ENCODE data around the gene TREML4.

The TREML4 gene

DNA sequence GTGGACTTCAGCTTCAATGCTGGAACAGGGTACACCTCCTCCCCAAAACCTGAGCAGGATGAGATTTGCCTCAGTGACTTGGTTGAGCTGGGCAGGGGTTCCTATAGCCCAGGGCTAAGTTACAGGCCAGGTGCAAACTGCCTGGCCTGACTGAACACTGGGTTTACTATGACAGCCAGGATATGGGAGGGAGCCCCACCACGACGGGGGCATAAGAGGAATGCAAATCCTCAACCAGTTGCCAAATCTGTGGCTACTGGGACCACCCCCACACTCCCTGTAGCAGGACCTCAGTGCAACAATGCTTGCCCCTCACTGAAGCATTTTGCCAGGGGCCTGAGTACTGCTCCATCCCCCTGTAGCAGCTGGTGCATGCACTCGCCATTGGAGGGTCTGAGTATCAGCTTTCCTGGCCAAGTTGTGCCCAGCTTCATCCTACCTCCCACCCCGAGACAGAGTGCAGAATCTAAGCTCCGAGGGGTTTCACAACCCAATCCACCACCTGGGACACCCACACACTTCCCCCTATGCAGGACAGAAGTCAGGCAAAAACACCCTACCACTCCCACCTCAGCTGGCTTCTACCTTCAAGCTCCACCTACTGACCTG is 27.6 kb downstream of the TREML4 start:
- no peak for DNase-seq

DNA sequence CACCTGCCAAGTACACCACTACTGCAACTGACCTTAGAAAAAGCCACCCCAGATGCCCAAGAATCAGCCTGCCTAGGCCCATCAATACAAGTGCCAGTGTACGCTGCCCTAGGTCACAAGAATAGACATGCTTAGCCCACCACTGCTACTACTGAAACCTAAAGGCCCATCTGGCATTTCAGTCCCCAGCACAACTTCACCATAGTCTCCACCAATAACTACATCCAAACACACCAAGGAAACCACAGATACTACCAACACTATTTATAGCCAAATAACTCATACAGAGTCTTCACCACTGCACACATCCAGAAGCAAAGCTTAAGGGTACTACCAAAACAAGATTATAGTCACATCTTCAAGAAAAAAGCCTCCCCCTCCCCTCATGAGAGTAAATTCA is 28.2 kb downstream of the TREML4 start:
- no peak for DNase-seq

DNA sequence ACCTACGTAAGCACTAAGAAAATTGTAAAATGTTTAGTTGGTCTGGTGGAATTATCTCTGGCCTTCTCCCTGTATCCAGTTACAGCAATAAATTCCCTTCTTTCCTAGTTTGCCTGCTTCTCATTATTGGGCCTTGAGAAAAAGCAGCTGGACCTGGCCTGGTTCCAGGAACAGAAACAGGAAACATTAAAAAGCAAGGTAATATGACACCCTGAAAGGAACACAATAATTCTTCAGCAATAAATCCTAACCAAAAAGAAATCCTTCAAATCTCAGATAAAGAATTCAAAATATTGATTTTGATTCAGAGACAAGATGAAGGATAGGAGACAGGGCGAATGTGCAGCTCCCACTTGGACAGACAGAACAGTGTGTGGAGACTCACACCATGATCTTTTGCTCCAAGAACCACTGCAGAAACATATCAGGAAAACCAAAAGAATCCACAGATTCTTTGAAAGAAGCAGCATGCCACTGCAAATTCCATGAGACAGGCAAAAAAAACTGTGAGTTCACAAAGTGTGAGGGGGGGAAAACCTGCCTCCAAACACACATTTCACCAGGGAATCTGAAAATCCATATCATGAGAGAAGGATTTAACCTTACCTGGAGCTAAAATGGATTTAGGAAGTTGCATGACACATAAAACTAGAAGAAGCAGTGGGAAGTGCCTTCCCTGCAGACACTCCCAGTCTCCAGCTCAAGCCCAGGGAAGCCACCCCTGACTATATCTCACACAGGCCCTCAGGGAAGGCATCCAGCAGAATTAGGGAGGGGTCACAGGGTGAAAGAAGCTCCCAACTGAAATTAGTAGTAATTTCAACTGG is 29.4 kb downstream of the TREML4 start:
- DNase-seq, result no peak

DNA sequence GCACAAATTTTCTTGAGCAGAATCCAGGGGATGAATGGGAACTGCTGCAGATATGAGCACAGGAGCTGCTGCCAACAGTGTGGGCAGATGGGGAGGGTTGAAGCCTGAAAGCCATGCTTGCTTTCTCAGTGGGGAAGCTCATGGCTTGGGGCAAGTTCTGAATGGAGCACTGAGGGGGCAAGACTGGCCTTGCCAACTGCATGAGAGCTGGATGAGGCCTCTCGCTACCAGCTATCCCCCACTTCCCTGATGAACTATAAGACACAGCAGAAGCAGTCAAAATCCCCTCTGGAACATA is 30.0 kb downstream of the TREML4 start:
- DNase-seq, result no peak

DNA sequence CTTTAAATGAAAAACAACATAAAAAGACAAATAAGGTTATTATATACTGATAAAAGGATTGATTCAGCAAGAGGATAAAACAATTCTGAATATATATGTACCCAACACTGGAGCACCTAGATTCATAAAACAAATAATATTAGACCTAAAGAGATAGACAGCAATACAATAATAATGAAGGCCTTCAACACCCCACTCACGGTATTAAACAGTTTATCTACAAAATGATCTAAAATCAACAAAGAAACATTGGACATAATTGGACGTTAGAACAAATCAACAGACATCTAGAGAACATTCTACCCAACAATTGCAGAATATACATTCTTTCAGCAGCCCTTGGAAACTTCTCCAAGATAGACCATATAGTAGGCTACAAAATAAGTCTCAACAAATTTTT is 34.3 kb downstream of the TREML4 start:
- DNase-seq, result no peak

DNA sequence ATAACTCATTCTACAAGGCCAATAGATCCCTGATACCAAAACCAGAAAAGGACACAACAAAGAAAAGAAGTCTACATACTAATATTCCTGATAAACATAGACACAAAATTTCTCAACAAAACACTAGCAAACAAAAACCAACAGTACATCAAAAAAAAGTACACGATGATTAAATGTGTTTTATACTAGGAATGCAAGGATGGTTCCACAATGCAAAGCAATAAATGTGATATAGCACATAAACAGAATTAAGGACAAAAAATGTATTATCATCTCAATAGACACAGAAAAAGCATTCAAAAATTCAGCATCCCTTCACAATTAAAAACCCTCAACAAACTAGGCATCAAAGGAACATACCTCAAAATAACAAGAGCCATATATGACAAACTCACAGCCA is 35.1 kb downstream of the TREML4 start:
- DNase-seq, result no peak

DNA sequence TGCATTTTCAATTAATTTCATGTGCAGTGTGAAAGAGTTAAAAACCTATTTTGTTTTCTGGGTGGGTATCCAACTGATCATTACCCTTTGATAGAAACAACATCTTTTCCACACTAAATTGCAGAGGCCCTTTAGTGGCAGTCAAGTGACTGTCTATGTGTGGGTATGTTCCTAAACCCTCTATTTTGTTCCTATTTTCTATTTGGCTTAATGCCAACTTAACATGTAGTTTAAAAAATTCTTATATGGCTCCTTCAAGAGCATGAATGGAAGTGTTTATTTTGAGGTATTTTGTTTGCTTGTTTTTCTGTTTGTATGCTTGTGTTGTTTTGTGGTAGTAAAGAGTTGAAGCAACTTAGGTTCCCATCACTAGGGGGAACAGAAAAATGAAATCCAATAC is 38.4 kb downstream of the TREML4 start:
- DNase-seq, result no peak

DNA sequence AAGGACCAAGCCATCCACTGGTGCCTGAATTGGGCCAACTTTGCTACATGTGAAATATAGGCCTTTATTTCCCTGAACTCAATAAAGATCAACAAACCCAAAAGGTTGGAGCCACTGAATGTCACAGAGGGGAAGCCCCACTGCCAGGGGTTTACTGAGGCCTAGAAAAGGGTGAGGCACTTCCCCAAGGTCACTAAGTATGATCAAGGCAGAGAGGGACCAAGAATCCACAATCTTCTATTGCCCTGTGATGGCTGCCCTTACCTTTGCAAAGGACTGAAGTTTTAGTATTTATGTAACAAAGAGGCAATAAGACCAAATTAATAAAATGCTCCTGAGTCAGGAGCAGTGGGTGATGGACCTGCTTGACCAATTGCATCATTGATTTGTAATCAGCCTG is 40.3 kb downstream of the TREML4 start:
- DNase-seq, result no peak

DNA sequence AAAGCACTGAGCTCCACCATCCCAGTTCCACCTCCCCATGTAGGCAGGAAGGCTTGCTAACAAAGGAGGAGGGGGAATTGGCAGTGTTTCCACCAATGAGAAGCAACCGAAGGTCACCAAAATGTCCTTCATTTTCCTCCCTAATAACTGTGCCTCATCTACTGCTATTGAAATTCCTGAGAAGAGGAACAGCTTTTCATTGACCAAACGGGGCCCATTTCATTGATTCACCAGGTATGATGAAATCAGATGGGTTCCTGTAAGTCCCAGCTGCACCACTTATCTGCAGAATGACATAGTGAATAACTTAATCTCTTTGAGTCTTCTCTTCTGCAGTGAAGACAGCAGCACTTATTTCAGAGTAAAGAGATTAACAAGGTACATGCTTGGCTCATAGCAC is 41.0 kb downstream of the TREML4 start:
- no peak for DNase-seq

DNA sequence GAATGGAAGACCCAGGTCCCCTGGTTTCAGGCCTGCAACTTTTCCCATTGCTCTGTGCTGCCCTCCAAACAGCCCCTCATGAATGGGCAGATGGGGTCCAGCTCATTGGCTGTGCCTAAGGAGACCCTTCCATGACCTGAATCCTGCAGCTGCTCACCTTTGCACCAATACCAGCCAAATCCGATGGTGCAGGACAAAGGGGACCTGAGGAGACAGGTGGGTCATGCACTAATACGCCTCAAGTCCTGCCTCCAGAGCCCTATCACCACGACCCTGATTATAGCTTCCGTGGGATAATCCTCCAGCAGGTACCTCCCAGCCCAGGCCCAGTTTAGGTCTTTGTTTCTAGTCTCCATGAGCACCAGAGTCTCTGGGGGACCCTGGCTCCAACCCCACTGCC is 41.6 kb downstream of the TREML4 start:
- no peak for DNase-seq

DNA sequence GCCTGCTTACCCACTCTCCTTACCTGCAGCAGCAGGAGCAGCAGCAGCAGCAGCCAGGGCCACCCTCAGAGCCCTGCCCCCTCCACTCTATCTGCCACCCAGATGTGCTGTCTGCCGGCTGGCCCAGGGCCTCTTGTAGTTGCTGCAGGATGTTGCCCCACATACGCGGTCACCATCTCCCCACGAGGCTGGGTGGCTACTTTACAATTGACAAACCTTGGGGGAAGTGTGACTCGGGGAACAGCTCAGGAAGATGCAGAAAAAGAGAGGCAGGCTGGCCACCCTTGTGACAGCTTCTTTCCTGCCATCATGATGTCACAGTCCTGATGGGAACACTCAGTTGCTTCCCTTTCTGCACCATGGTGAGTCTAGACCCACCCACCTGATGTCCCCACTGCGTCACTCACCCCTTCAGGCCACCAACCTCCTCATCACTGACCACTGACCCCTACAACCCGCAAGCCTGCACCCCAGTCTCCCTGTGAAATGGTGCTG is 43.8 kb downstream of the TREML4 start:
- no peak for DNase-seq

DNA sequence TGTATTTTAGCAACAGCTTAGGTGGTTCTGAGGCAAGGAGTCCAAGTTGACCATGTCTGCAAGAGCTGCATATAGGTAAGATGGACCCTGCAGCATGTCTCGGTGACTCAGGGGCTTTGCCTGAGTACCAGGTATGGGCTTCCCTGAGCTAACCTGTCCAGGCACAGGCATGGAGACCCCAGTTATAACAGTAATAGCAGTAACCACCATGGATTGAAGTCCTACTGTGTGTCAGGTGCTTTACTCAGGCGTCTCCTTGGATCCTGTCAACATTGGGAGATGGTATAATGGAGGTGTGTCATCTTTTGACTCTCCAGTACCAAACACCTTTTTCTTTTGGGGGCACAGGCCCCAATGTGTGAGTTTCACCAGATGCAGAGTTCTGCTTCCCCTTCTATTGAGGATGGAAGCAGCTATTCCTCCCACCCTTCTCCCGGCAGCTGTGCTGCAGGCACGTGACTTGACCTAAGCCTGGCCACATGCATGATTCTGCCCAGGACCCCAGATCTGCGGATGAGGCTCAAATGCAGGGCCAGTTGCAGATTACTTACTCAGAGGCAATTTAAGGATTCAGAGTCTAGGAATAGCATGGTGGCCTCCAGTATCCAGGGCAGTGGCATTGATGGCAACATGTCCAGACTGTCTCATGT is 44.6 kb downstream of the TREML4 start:
- DNase-seq, result no peak

DNA sequence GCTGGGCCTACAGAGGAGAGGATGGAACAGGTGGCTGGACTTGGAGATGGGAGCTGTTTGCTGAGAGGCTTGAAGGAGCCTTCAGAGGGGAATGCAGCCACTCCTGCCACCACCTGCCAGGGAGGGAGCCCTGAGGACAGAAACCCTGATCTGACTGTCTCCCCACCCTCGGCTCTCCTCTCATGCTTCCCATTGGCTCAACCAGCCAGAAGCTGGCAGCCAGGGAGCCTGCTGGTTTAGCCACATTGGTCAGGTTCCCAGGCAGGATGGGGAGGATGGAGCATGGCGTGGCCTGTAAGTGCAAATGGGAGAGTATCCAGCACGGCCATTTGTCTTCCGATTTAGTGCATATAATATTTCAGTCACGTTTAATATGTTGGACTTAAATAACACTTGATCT is 45.6 kb downstream of the TREML4 start:
- no peak for DNase-seq

DNA sequence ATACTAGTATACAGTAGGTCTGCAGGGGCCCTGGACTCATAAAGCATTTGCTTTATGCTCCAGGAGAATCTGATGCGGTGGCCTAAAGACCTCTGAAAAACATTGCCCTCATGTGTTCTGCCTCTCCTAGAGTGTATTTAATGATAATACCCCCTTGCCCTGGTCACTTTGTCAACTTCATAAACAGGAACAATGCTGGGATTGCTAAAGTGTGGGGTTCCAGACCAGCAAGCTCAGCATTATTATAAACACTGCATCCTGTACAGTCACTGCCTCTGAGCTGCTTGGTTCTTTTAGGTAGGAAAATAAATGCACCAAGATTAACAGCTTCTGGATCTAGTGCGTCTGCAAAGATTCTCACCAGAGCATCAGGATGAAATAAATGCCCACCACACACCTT is 46.1 kb downstream of the TREML4 start:
- DNase-seq, result no peak

DNA sequence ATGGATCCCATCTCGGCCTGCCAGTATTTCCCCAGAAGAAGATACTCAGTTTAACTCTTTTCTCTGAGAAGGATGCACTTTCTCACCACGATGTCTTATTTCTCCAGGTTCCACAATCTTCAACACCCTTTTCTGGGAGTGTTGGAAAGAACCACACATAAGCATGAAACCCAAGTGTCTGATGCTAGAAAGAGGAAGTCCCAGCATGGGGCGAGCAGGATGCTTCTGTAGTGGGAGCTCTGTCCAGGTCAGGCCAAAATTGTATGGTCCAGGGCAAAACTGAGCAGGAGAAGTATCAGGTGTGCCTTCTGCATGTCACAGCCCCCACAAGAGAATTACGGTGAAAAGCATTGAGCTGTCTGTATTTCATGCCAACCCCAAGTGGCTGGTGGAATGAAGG is 47.3 kb downstream of the TREML4 start:
- DNase-seq, result no peak

DNA sequence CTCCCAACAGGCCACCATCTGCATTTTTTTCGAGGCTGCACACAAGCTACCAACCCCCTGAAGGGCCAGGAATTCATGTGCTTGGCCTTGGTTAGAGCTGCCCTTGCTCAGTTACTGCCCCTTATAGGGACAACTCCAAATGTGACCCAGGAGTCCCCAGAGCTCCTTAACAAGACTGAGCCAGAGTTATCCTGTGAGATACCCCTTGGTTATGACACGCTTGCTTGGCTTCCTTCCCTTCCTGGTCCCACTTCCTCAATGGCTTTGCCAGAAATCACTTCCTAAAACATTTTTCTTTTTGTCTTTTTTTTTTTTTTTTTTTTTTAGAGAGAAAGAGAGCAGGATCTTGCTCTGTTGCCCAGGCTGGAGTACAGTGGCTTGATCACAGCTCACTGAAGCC is 49.5 kb downstream of the TREML4 start:
- no peak for DNase-seq

DNA sequence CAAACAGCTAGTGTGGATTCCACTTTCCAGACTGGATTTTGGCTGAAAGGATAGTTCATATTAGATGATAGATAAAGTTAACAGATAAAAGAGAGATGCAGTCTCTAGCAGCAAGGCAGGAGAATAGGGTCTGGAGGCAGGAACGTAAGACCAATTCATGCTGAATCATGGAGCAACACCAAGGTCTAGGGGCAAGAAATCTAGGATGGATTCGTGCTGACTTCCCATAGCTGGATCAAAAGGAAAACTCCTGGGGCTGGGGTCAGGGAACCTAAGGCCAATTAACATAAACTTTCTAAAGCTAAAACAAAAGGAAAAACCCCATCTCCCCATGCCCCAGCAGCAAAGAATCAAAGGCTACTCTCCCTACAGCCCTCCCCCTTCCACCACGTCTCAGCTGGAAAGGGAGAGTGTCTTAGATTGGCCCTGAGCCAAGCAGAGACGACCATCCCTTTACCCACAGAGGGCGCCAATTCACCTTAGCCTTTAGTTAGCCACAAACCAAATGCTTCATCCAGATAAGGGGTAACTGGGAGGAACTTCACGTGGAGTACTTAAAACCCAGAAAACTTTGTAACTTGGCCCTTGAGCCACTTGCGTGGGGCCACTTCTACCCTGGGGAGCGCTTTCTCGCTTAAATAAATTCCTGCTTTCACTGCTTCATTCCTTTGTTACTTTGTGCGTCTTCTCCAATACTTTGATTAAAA is 50.7 kb downstream of the TREML4 start:
- DNase-seq, result peak; percentile 76

DNA sequence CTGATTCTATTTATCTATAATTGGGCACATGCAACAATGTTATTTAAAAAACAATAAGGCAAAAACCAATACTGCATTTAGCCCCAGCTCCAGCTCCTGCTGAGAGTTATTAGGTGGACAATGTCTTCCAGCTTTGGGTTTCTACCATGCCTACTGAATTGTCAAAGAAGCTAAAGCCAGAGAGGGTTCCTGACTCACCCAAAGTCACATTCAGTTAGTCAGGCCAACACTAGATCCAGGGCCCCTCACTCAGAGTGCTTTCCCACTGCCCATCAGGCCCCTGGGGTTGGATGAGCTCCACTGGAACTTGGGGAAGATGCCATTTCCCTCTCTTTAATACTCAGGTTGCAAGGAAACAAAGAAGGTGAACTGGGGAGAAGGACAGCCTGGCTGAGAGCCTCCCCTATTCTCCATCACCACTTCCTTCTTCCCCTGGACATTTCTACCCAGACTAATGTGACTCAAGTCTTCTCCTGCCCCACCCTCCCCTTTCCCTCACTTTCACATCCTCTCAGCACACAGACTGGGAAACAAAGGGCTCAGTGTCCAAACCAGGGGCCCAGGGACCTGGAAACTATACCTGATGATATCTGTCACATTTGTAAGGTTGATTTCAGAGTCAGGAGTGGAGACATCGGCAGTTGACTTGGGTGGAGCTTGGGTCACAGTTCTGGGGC is 52.4 kb downstream of the TREML4 start:
- DNase-seq, result no peak

DNA sequence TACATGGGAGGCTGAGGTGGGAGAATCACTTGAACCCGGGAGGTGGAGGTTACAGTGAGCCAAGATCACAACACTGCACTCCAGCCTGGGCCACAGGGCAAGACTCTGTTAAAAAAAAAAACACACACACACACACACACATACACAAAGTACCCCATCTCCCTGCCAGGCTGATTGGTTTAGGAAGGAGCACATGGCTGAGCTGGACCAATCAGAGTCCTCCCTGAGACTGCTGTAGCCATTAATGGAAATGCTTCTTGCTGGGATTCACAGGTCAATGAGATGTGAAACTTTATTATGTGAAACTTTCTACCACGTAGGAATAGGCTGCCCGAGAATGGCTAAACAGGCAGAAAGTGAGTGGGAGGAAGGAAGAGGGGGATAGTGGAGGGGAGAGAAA is 55.5 kb downstream of the TREML4 start:
- DNase-seq, result no peak

DNA sequence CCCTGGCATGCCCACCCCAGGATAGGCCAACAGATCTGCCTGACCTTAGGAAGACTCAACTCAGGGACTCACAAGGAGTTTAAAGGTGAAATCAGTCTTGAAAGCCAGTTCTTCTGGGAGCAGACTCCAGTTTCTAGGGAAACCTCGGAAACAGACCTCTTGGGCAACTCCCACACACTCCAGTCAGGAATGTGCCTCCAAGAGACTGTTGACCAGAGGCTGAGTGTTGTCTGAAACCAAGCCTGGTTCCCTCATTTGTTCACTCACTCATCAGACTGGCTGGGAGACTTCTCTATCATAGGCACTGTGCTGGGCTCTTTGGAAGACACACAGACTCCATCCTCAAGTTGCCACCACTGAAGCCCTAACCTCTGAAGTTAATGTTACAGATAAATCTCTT is 56.6 kb downstream of the TREML4 start:
- DNase-seq, result no peak

DNA sequence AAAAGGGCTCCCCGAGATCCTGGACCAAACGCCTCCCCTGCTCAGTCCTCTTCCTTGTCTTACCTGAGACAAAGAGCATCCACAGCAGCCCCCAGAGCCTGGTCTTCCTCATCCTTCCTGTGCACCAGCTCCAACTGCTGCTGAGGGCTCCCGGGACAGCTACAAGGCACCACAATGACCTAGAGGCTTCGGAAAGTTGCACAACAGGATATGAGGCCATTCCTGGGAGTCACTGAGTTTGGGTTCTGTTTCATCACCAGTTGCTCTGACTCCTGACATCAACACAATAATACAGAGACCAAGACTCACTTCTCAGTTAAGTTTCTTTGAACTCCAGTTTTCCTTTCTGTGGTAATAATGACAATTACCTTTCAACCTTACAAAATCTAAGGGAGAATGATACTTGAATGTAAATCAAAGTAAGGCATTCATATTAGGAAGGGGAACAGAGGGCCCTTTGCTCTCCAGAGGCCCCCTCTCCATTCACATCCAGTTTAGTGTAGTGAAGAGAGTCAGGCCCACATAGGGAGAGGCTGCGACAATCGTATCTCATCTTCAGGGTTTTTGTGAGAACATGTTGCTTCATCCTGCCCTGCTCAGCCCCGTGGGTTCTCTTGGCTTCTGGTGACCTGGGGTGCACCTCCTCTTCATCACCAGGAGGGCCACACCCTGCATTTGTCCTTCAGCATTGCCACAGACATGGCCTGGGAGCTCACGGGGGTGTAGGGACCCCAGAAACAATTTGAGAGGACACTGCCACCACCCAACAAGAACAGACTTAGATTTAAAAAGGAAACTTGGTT is 58.6 kb downstream of the TREML4 start, which contains the start of gene TREM1:
TSS of gene TREM1 (minus strand) at position 139 of the 803 bp plus-strand sequence. CDS start at position 112, 27 bp downstream.
- no peak for DNase-seq
